Bronchial epithelial cell (primary cell): ENCODE measurements around the gene CTDSP2. TPM values are rescaled to one million over a fixed set of nuclear protein-coding genes. Genes with fewer than 3 reads are reported as not detected.
"Not testable (repeated sequence)": the region's sequence is repeated elsewhere in the genome, so short reads cannot be mapped to it uniquely, and the experiment has no call there.

Experiments
- DNase-seq: peaks from one replicate; pipeline ENCODE4 v3.0.0-alpha.2; 2010; ENCODE audit warnings: low read depth
- FAIRE-seq: peaks from 2 replicates; lab custom pipeline; 2011; peaks lifted over from hg19 to GRCh38; lab: Jason Lieb, UNC
- H3K27me3 ChIP-seq: 2 replicates; pipeline ENCODE4 v1.5.1; 2011; ENCODE audit warnings: low read length; ENCODE audit not compliant: control insufficient read depth, insufficient read depth
- H3K36me3 ChIP-seq: 2 replicates; pipeline ENCODE4 v1.5.1; 2011; ENCODE audit warnings: low read length; ENCODE audit not compliant: control insufficient read depth, insufficient read depth
- H3K4me3 ChIP-seq: 2 replicates; pipeline ENCODE4 v1.5.1; 2011; ENCODE audit warnings: mild to moderate bottlenecking, low read depth, low read length, control low read depth
- total RNA-seq: library from RNA; depleted of rRNA; stranded (reverse); fragments of >200 nt; gene quantifications from 2 replicates; pipeline ENCODE4 v1.2.1, GENCODE V29; 2014
- TF ChIP-seq, protein P1 (sequence below): IDR thresholded peaks from 2 replicates; pipeline ENCODE4 v1.5.1; 2011; ENCODE audit warnings: mild to moderate bottlenecking, moderate library complexity, low read length, control low read depth, inconsistent platforms; ENCODE audit not compliant: insufficient read depth, severe bottlenecking

CTDSP2 gene
- total RNA-seq, 1 donor from 2014 or later, result 36.3 TPM

DNA sequence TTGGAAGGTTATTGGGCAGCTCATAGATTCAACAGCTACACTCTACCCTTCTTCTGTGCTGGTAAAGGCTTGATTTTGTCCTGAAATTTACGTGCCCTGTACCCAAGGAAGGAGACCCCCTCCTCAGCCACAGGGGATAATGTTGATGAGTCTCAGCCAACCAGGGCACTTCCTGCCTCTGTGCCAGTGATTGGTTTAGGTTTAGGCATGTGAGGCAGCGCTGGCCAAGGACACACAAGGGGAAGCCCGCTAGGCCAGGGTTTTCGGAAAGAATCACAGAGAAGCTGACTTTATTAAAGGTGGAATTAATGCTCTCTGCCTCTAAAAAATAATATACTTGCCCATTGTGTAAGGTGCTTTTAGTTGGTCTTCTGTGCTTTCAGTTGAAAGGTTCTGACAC, 15.4 kb upstream of the CTDSP2 start:
- FAIRE-seq (no peak), DNase-seq (no peak)
- Histone ChIP-seq H3K4me3 (no peak overlapping the region), H3K27me3 (no peaks in the 10 kb centered on the region), H3K36me3 (no peaks in the 10 kb centered on the region)
- TF ChIP-seq, protein P1, sequence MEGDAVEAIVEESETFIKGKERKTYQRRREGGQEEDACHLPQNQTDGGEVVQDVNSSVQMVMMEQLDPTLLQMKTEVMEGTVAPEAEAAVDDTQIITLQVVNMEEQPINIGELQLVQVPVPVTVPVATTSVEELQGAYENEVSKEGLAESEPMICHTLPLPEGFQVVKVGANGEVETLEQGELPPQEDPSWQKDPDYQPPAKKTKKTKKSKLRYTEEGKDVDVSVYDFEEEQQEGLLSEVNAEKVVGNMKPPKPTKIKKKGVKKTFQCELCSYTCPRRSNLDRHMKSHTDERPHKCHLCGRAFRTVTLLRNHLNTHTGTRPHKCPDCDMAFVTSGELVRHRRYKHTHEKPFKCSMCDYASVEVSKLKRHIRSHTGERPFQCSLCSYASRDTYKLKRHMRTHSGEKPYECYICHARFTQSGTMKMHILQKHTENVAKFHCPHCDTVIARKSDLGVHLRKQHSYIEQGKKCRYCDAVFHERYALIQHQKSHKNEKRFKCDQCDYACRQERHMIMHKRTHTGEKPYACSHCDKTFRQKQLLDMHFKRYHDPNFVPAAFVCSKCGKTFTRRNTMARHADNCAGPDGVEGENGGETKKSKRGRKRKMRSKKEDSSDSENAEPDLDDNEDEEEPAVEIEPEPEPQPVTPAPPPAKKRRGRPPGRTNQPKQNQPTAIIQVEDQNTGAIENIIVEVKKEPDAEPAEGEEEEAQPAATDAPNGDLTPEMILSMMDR, result no peak

DNA sequence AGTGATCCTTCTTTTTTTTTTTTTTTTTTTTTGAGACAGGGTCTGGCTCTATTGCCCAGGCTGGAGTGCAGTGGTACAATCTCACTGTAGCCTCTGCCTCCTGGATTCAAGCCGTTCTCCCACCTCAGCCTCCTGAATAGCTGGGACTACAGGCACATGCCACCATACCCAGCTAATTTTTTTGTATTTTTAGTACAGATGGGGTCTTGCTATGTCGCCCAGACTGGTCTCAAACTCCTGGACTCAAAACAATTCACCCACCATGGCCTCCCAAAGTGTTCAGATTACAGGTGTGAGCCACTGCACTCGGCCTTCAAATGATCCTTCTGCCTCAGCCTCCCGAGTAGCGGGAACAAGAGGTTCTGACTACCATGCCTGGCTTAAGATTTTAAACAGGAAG, 14.4 kb upstream of the CTDSP2 start:
- not testable (repeated sequence) for H3K4me3 ChIP-seq, DNase-seq, FAIRE-seq, H3K27me3 ChIP-seq, H3K36me3 ChIP-seq

DNA sequence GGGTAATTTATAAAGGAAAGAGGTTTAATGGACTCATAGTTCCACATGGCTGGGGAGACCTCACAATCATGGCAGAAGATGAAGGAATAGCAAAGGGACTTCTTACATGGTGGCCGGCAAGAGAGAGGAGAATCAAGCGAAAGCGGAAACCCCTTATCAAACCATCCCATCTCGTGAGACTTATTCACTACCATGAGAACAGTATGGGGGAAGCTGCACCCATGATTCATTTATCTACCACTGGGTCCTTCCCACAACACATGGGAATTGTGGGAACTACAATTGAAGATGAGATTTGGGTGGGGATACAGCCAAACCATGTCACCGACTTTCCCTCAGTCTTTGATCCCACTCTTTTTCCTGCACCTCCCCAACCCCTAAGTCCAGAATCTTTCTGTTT, 12.6 kb upstream of the CTDSP2 start:
- H3K27me3 ChIP-seq, result no peaks in the 10 kb centered on the region
- TF ChIP-seq, protein P1, result no peak
- DNase-seq (no peak), FAIRE-seq (no peak)
- no peaks in the 10 kb centered on the region for H3K36me3 ChIP-seq
- H3K4me3 ChIP-seq, result no peak overlapping the region

DNA sequence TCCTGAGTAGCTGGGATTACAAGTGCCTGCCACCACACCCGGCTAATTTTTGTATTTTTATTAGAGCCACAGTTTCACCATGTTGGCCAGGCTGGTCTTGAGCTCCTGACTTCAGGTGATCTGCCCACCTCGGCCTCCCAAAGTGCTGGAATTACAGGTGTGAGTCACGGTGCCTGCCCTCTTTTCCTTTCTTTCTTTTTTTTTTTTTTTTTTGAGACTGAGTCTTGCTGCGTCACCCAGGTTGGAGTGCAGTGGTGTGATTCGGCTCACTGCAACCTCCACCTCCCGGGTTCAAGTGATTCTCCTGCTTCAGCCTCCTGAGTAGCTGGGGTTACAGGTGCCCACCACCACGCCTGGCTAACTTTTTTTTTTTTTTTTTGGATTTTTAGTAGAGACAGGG, 11.6 kb upstream of the CTDSP2 start:
- not testable (repeated sequence) for H3K36me3 ChIP-seq, H3K27me3 ChIP-seq, H3K4me3 ChIP-seq, FAIRE-seq
- peak; percentile 68 for DNase-seq

DNA sequence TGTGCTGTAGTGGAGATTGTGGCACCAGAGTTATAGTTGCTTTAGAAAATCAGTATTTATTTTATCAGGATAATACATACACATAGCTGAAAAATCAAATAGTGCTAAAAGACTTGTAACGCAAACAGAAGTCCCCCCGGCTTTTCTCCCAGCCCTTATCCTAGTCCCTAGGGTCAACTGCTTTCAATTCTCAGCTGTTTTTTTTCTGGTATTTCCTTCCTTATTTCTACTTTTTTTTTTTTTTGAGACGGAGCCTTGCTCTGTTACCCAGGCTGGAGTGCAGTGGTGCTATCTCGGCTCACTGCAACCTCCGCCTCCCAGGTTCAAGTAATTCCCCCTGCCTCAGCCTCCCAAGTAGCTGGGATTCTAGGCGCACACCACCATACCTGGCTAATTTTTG, 8.4 kb upstream of the CTDSP2 start:
- FAIRE-seq (no peak), DNase-seq (no peak)
- TF ChIP-seq, protein P1, result no peak
- H3K36me3 ChIP-seq, result no peaks in the 10 kb centered on the region
- no peak overlapping the region for H3K4me3 ChIP-seq
- peaks cover 1% of the 10 kb centered on the region for H3K27me3 ChIP-seq

DNA sequence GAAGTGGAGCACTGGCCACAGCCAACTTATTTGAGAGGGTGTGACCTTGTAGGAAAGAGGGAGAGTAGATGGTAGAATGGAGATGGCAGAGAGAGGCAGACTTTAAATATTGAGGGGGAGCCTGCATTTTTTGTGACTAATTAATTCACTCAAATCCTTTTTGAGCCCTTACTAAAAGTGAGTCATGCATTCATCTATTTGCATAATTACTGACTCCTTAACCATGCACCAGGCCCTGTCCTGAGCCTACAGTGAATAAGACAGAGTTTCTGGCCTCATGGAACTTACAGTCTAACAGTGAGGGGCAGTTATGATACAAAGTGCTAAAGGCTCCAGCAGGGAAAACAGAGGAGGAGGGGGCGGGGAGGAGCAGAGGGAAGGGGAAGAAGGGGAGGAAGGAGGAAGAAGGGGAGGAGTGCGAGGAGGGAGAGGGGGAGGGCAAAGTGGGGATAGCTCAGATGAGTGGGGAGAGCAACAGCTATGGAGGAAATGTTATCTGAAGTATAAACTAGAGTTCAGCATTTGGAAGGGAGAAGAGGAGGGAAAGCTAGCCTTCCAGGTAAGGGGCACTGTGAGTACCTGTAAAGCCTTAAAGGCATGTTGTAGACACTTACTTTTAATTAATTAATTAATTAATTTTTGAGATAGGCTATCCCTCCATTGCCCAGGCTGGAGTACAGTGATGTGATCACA, 7.5 kb upstream of the CTDSP2 start:
- DNase-seq, result peak; percentile 58
- H3K27me3 ChIP-seq, result peaks cover 1% of the 10 kb centered on the region
- H3K36me3 ChIP-seq, result no peaks in the 10 kb centered on the region
- TF ChIP-seq, protein P1, result no peak
- FAIRE-seq, result no peak
- no peak overlapping the region for H3K4me3 ChIP-seq
